ENCODE data around the gene GPR89A.

Gene GPR89A

GRCh38 chr1:145705622-145706021, 97.8 kb downstream of the GPR89A start:
- H3K9me3 ChIP-seq (ENCODE audit: low read depth, low read length), result no peaks in the 10 kb centered on the region
- H3K36me3 ChIP-seq (ENCODE audit: insufficient read depth, low read length), result no peaks in the 10 kb centered on the region
- no peak overlapping the region for H3K27ac ChIP-seq
- no peak for DNase-seq (ENCODE audit: low read depth, low spot score)
- H3K4me3 ChIP-seq, result no peak overlapping the region
- no peak for TF ChIP-seq FOXP2 (optimal IDR thresholded peaks at IDR 0.05; ENCODE audit: control extremely low read depth, extremely low read length, insufficient read depth)
- no peak for TF ChIP-seq POLR2AphosphoS5 (IDR thresholded peaks at IDR 0.05; ENCODE audit: borderline replicate concordance, low read depth, low read length)
- TF ChIP-seq EZH2 (IDR thresholded peaks at IDR 0.05), result no peak
- H3K9ac ChIP-seq (ENCODE audit: insufficient read length), result no peak overlapping the region

GRCh38 chr1:145706086-145706664, 98.4 kb downstream of the GPR89A start:
- no peak for TF ChIP-seq FOXP2 (optimal IDR thresholded peaks at IDR 0.05; ENCODE audit: control extremely low read depth, extremely low read length, insufficient read depth)
- no peak for TF ChIP-seq EZH2 (IDR thresholded peaks at IDR 0.05)
- TF ChIP-seq POLR2AphosphoS5 (IDR thresholded peaks at IDR 0.05; ENCODE audit: borderline replicate concordance, low read depth, low read length), result no peak
- Histone ChIP-seq H3K36me3 (ENCODE audit: insufficient read depth, low read length) (no peaks in the 10 kb centered on the region), H3K9ac (ENCODE audit: insufficient read length) (no peak overlapping the region), H3K4me3 (no peak overlapping the region), H3K27ac (no peak overlapping the region), H3K9me3 (ENCODE audit: low read depth, low read length) (no peaks in the 10 kb centered on the region)
- no peak for DNase-seq (ENCODE audit: low read depth, low spot score)

GRCh38 chr1:145707183-145707867, 99.5 kb downstream of the GPR89A start, which contains the start of gene PDZK1:
Gene PDZK1 (minus strand): TSS chr1:145707368. CDS start chr1:145688021, 19,347 bp downstream.
- TF ChIP-seq FOXP2 (optimal IDR thresholded peaks at IDR 0.05; ENCODE audit: control extremely low read depth, extremely low read length, insufficient read depth) (no peak), POLR2AphosphoS5 (IDR thresholded peaks at IDR 0.05; ENCODE audit: borderline replicate concordance, low read depth, low read length) (no peak), EZH2 (IDR thresholded peaks at IDR 0.05) (no peak)
- Histone ChIP-seq H3K4me3 (no peak within 1 kb of the TSS), H3K36me3 (ENCODE audit: insufficient read depth, low read length) (no peaks in the 10 kb centered on the region), H3K9me3 (ENCODE audit: low read depth, low read length) (no peaks in the 10 kb centered on the region), H3K27ac (no peak within 1 kb of the TSS), H3K9ac (ENCODE audit: insufficient read length) (no peak within 1 kb of the TSS)
- no peak for DNase-seq (ENCODE audit: low read depth, low spot score)

- H3K4me3 ChIP-seq, result no peak overlapping the region
- DNase-seq (ENCODE audit: low read depth, low spot score), result no peak
- H3K36me3 ChIP-seq (ENCODE audit: insufficient read depth, low read length), result no peaks in the 10 kb centered on the region
- no peaks in the 10 kb centered on the region for H3K9me3 ChIP-seq (ENCODE audit: low read depth, low read length)
- H3K27ac ChIP-seq, result no peak overlapping the region
- no peak overlapping the region for H3K9ac ChIP-seq (ENCODE audit: insufficient read length)
- TF ChIP-seq FOXP2 (optimal IDR thresholded peaks at IDR 0.05; ENCODE audit: control extremely low read depth, extremely low read length, insufficient read depth), result no peak
- TF ChIP-seq POLR2AphosphoS5 (IDR thresholded peaks at IDR 0.05; ENCODE audit: borderline replicate concordance, low read depth, low read length), result no peak
- no peak for TF ChIP-seq EZH2 (IDR thresholded peaks at IDR 0.05)
These were observed 100.3 kb downstream of the GPR89A start for GRCh38 chr1:145708063-145708462.

GRCh38 chr1:145710291-145711027, 102.7 kb downstream of the GPR89A start:
- Histone ChIP-seq H3K4me3 (no peak overlapping the region), H3K36me3 (ENCODE audit: insufficient read depth, low read length) (no peaks in the 10 kb centered on the region), H3K9ac (ENCODE audit: insufficient read length) (no peak overlapping the region), H3K9me3 (ENCODE audit: low read depth, low read length) (no peaks in the 10 kb centered on the region), H3K27ac (no peak overlapping the region)
- no peak for DNase-seq (ENCODE audit: low read depth, low spot score)
- TF ChIP-seq POLR2AphosphoS5 (IDR thresholded peaks at IDR 0.05; ENCODE audit: borderline replicate concordance, low read depth, low read length), result no peak
- no peak for TF ChIP-seq EZH2 (IDR thresholded peaks at IDR 0.05)
- TF ChIP-seq FOXP2 (optimal IDR thresholded peaks at IDR 0.05; ENCODE audit: control extremely low read depth, extremely low read length, insufficient read depth), result no peak

- DNase-seq (ENCODE audit: low read depth, low spot score), result no peak
- Histone ChIP-seq H3K9ac (ENCODE audit: insufficient read length) (no peak overlapping the region), H3K36me3 (ENCODE audit: insufficient read depth, low read length) (no peaks in the 10 kb centered on the region), H3K9me3 (ENCODE audit: low read depth, low read length) (no peaks in the 10 kb centered on the region), H3K27ac (no peak overlapping the region), H3K4me3 (no peak overlapping the region)
- TF ChIP-seq FOXP2 (optimal IDR thresholded peaks at IDR 0.05; ENCODE audit: control extremely low read depth, extremely low read length, insufficient read depth) (no peak), POLR2AphosphoS5 (IDR thresholded peaks at IDR 0.05; ENCODE audit: borderline replicate concordance, low read depth, low read length) (no peak), EZH2 (IDR thresholded peaks at IDR 0.05) (no peak)
These were observed 103.4 kb downstream of the GPR89A start for GRCh38 chr1:145711213-145711651.

GRCh38 chr1:145714524-145715111, 106.8 kb downstream of the GPR89A start:
- Histone ChIP-seq H3K36me3 (ENCODE audit: insufficient read depth, low read length) (no peaks in the 10 kb centered on the region), H3K9ac (ENCODE audit: insufficient read length) (no peak overlapping the region), H3K4me3 (no peak overlapping the region), H3K27ac (no peak overlapping the region), H3K9me3 (ENCODE audit: low read depth, low read length) (no peaks in the 10 kb centered on the region)
- TF ChIP-seq EZH2 (IDR thresholded peaks at IDR 0.05) (no peak), POLR2AphosphoS5 (IDR thresholded peaks at IDR 0.05; ENCODE audit: borderline replicate concordance, low read depth, low read length) (no peak), FOXP2 (optimal IDR thresholded peaks at IDR 0.05; ENCODE audit: control extremely low read depth, extremely low read length, insufficient read depth) (no peak)
- no peak for DNase-seq (ENCODE audit: low read depth, low spot score)

Measured in SK-N-MC (cell line).